Globus pallidus (tissue), 1 donor: Measurements from ENCODE around the gene FARS2.

Source experiments
- DNase-seq: peaks from one replicate; pipeline ENCODE4 v3.0.0-alpha.2; 2015; ENCODE audit warnings: low spot score

The FARS2 gene

DNA sequence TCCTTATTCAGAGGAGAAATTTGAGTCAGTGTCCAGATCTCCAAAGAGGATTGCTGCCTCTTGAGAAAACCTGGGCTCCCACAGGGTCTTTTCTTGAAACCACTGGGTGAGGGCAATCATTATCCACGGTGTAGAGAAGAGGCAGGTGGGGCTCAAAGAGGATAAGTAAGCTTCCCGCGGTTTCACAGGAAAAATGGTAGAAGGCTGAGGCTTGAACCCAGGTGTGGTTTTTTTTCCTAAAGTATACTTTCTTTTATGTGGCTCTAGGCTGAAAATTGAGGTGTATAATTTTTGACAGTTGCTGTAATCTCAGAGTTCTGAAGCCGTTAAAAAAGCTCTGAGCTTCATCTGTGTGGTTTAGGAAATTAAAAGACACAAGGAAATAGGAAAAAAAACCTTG is 164.5 kb downstream of the FARS2 start:
- no peak for DNase-seq

DNA sequence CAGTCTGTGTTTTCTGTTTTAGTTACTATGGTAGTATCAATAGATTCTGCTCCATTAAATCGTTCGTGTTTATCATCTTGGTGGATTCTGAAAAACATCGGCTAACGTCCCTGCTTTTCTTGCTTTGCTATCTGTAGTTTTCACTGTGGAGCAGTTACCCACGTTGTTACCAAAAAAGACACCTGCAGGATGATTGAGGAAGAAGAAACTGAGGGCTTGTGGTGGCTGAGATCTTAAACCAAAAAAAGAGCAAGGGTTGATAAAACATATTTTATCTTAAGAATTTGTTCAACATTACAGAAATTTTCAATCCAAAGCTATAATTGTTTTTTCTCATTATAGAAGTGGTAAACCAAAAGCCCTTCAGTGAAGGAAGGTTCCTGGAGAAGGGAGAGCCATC is 166.3 kb downstream of the FARS2 start:
- no peak for DNase-seq

DNA sequence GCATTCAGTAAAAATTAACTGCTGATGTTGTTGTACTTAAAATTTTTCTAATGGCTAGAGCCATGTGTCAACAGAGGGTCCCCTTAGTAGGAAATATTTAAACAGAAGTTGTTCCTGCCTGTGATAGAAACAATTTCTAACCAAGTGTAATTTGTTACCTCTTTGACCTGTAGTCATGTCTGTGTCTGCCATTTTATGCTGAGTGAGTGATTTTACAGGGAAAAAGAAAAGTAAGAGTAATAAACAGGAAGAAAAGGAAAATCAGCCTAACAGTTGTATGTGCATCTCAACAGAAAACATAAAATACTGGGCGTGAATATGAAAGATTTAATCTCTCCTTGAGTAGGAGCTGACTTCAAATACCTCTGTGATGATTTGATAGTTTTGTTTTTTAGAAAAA is 172.0 kb downstream of the FARS2 start:
- DNase-seq: no peak

DNA sequence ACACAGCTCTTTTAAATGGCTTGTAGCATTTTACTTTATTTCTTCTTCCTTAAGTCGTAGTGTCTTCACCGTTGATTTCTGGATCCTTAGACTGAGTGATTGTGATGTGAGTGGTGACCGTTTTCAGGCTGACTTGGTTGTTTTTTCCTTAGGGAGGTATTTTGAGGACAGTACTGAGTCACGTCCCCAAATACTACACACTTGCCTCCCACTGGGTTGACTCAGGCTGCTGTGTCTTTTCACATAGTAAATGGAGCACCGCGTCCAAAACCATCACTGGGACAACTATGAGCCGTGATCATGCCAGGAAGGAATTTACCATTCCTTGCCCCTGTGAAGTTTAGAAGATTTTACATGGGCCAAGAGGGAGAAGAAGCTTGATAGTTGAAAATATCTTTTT is 174.1 kb downstream of the FARS2 start:
- no peak for DNase-seq

DNA sequence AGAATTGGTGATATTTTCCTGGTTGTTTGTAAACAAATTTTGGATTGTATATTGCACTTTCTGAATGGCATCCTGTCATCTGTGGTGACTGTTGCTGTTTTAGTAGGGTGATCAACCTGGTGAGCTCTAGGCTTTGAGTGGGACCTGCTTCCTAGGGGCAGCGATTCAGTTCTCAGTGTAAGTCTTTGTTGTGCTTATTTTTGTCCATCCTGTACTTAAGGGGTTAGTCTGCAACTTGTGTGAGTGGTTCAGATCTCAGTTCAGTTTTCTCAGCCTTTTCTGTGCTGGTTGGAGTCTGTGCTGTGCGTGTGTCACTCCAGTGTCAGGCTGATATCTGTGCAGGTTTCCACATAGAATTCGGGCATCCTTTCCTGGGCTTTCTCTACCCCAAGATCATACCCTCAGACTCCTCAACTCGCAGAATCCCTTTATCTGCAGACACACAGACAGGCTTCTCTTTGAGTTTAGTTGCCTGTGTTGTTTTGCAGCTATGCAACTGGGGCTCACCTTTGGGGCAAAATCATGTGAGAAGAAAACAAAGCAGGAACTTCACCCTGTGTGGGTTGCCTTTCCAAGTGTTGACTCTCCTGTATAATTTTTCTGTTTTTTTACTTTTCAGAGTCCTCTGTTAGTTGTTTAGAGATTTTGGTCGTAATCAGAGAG is 177.7 kb downstream of the FARS2 start:
- DNase-seq: no peak

DNA sequence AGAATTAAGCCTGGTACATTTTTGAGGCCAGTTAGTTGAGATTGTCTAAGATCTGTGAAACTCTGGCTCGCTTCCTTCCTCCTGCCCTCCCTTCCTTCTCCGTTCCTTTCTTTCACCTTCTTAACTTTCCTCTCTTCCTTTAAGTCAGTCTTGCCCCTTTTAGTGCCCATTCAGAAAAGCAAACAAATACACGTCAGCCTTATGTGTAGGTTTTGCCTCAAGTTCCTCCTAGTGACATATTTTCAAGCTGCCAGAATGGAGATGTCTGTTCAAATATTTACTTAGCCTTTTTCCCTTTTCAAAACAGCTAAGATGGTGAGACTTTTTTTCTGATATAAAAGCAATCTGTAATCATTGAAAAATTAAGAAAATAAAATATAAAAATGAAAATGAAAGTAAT is 178.4 kb downstream of the FARS2 start:
- DNase-seq: no peak

DNA sequence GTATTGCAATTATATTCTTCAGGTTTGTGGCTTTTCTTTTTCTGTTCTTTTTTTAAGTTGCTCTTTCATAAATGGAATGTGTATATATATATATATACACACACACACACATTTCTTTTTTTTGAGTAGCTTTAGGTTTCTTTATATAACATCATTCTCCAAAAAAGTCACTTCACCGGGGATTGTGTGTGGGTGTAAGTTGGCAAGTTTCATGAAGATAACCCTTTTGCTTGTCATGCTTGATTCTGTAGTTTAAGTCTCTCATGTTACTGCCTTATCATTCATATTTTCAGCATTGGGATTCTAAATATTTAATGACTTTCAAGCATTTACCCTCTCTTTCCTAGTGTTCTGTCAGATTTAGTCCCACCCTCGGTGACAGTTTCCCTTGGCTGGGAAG is 181.0 kb downstream of the FARS2 start:
- no peak for DNase-seq

DNA sequence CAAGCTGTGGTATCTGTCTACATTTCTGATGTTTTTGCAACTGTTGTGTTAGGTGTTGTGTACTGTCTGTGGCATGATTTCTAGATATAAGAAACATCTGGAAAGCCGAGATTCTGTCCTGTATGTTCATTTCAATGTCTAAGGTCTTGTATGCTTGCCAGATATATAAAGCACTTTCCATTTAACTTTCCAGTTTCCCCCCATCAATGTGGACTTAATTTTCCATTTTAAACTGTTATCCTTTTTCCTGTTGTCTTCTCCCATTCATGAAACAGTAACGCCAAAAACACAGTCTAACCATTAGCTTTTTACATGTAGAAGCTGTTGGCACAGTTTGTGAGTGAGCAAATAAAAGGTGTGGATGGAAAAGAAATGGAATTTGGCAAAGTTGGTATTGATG is 181.6 kb downstream of the FARS2 start:
- no peak for DNase-seq

DNA sequence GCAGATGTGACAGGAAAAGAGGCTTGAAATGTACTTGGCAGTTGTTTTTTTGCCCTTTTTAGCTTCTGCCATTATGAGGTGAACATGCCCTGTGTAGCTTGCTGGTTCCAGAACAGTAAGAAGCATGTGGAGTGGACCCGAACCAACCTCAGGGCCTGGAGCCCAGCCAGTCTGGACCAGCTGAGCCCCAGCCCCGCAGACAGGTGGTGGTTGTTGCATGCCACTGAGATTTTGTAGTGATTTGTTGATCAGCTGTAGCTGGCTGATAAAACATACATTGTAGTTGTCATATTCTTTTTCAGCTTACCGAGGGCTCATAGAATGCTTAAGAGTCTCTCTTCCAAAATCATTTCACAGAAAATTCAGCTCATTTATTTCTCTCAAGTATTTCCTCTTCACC is 182.2 kb downstream of the FARS2 start:
- no peak for DNase-seq

DNA sequence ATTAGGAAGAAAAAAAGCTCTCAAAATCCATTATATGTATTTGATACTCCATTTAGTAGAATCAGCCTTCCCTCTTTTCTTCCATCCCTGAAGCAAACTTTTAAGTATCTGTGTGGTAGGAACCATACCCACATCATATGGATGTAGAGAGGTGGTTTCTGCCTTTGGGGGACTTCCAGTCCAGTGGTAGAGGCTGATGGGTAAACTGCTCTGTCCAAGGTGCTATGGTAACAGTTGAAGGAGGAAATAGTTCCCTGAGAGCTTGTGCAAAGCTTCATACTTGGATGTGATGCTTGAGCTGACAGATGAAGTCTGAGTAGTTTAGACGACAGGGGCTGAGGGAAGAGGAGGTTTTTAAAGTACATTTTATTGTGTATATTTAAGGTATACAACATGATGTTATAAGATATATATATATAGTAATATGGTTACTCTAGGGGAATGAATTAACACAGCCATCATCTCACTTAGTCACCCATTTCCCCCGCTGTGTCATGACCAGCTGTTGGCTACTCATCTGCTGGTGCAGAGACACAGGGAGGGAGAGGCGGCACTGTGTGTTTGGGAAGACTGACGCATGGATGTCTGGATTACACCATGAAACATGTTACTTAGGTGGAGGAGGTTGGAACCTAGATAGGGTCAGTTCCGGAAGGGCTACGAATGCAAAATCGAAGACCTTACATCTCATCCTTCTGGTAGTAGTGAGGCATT is 185.2 kb downstream of the FARS2 start:
- DNase-seq: no peak

DNA sequence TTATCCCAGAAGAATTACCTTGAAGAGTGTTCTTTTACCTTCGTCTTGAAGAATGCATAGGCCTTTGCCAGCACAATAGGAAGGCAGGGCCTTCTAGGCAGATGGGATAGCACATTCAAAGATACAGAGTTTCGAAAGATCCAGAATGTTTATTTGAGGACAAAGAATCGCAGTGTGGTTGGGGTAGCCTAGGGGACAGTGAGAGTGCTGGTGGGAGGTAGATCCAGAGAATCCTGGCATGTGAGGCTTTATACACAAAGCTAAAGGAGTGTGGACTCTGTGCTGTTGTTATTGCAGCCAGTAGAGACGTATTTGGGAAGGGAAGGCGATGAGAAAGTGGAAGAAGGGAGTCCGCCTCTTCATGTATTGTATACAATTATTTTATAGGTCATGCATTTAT is 186.6 kb downstream of the FARS2 start:
- no peak for DNase-seq

DNA sequence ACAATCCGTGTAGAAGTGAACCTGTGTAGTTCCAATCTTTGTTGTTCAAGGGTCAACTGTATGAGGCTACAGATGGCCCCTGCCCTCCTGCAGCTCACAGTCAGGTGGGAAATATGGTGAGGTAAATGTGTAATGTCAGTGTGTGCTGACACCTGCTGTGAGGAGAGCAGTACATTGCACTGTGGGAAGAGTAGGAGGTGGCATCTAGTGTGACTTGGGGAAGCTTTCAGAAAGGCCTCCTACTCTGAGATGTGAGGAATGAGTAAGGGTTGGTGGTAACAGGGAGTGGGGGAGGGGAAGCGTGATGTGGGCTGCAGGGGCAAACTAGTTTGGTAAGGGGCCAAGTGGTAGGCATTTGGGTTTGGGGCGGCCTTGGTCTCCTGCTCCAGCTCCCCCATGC is 188.8 kb downstream of the FARS2 start:
- no peak for DNase-seq

DNA sequence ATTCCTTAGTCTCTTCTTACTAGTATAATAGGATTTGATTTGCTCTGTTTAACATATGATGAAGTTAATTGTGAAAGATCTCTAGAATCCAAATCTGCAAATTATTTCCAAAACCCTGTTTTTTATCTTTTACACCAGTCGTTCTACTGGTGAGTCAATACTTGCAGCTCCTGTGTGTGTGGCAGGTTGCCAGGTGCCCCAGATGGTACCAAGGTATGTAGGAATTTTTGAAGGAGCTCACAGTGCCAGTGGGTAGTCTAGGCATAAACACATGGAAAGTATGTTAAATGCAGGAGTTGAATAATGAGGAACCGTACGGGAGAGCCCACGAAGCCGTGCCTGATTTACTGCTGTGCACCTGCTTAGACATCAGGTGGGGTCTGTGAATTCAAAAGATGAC is 192.2 kb downstream of the FARS2 start:
- DNase-seq: no peak

DNA sequence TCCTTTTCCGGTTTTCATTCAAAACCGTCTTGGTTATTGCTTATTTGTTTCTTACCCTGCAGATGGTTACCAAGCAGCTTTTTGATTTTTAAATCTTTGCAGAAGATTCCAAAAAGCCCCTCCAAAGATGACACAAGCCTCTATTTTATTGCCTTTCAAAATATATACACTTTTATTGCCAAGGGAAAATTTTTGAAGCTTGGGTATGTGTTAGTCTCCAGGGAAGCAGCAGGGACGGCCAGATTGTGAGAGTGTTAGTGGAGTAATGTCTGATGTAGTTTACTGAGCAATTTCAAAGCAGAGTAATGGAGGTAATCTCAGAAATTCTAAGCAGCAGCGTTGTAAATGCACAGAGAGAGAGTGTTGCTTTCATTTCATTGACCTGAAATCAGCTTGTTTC is 193.8 kb downstream of the FARS2 start:
- DNase-seq: no peak

DNA sequence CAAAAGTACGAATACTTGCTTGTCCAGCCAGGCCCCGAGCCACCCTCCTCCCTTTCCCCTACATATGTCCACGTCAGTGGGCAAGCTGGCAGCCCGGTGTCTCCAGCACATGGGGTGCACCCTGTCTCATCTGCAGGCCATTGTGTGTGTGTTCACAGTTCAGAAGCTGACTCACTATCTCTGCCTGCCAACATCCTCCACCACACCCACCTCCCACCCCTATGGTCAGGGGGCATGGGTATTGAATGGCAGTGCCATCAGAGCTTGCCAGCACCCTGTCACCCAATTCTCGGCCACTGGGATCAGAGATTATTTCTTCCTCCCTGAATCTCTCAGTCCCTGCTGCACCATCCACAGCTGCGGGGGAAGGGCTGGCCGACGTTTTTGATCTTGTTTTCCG is 195.7 kb downstream of the FARS2 start:
- DNase-seq: peak; percentile 53

DNA sequence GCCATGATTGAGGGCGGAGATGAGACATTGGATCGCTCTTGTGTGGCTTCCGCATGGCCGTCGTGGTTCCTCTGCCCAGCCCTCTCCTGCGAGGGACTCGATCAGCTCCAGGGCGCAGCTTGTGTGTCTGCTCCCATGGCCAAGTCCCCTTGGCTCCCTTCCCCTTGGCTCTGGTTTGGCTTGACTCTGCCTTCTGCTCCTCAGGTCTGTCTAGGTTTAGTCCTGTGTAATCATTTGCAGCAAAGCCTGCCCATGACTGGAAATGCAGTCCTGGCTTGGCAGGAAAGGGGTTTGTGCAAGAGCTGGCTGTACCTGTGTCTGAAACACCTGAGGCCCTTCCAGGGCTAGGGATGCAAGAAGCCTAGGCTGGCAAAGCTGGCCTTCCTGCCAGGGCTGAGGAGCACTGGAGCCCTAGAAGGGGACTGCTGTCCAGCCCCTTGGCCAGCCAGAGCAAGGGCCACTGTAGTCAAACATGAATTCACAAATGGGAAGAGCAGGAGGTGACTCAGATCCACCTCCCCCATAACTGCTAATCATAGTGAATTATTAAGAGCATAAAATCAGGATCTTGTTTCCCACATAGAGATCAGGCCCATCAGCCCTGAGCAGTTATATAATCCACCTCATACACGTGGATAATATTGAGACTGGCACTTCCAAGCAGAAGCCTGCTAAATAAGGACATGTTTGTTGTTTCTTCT is 196.8 kb downstream of the FARS2 start:
- no peak for DNase-seq

DNA sequence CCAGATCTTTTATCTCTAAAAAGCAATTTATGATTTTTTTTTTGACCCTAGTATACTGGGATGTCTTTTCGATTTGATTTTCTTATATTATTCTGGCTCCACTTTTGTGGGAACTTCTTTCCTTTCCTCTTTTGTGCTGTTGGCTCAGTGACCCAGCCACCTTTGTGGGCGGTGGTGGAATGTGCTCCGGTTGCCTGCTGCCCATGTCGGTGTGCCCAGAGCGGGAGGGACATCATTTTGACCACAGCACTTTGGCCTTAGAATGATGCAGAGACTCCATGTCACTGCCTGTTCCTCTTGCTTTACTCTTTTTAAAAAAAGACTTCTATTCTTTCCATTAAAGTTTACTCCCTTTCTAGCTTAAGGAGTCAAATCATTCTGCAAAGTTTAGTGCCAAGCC is 198.0 kb downstream of the FARS2 start:
- no peak for DNase-seq

DNA sequence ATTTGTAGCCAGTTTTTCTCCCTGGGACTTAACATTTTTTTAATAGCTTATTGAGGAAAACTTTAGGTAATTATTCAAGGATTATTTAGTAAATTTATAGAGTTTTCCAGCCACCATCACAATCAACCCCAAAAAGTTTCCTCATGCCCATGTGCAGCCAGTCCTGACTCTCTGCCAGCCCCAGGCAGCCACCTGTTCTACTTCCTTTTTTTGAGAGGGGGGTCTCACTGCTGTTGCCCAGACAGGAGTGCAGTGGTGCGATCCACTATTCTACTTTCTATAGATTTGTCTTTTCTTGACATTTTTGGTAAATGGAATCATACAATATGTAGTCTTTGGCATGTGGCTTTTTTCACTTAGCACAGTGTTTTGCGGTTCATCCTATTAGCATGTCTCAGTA is 200.1 kb downstream of the FARS2 start:
- no peak for DNase-seq

DNA sequence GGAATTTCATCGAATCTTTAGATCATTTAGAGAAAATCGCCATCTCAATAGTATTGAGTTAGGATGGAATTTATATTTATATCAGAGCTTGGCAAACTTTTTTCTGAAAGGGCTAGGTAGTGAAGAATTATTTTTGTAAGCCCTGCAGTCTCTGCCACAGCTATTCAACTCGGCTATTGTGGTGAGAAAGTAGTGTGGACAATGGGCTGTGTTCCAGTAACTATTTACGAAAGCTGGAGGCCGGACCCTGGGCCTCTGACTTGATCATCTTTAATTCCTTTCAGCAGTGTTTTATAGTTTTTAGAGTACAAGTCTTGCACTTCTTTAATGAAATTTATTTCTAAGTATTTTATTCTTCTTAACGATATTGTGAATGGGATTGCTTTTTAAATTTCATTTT is 201.5 kb downstream of the FARS2 start:
- DNase-seq: no peak

DNA sequence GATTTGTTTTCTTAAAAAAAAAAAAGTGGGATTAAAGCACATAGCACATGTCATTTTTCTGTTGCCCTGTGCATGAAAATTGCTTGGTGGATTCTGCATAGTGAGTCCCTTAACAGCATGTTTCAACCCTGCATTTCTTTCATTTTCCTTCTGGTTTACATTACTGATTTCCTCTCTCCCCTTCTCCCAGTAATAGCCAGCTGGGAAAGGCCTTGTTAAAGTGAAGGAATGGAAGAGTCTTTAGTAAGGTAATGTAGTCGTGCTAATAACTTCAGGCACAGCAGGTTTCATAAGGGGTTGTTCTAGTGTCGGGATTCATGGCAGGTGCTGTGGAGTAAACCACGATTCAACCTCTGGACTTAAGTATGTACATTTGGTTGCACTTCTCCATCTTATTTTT is 202.4 kb downstream of the FARS2 start:
- DNase-seq: no peak

DNA sequence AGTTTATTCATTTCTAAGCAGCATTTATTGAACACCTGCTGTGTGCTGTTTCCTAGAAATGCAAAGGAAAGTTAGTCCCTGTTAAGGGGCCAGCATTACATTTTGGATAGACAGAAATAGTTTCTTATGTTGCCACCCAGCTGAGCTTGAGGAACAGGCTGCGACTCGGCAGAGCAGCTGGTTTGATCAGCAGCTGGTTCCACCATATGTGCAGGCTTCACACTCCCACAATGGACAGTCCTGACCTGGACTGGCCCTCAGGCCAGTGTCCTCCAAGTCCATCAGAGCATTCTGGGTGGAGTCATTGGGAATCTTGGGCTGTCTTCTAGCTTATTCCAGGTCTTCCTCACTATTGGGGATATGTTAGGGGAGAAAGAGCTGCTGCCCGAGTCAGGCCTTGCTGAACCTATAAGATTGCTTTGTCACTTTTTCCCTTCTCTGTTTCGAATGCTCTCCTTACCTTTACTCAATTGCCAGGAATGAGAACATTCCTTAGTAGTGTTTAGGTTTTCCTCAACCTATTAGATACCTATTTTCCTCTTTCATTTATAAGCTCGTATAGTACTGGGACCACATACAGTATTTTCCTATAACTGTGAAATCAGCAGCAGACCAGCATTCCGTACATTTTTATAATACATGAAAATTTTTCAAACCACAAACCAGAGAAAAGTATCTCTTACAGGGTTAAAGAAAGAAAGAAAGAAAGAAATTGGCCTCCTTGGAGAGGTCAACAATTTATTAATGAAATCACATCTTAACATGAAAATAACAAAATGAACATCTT is 203.0 kb downstream of the FARS2 start:
- DNase-seq: no peak

DNA sequence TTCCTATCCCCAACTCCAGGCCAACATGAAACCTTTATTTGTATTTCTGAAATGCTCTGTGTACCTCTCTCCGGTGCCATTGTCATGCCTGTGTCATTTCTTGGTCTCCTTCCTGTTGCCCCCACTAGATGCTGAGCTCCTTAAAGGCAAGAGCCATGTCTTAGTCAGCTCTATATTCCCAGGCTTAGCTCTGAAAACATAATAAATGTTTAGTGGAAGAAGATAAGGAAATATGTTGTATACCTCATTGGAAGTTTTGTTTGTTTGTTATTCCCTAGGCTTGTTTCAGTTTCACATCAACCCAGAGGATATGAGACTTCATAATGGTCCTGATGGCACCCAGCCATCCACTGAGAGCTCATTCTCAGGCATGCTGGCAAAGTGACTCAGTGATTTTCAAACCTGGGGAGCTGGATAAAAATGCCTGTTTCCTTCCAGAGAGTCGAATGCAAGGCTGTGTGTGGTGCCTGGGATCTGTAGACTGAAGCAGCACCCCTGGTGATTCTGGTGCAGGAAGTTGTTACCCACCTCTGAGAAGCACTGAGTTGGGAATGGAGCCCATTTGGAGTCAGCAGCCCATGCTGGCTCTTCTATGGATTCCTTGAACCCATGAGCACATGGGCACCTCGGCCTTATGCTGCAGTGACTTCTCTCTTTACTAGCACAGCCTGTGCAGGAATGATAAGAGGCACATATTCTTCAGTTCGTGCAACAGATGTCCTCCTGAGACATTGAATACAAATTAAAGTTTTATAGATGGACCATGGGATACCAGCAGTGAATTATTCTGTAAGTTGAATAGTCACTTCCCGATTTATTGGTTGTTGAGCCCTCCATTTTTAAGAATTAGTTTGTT is 205.2 kb downstream of the FARS2 start:
- no peak for DNase-seq
